ENCODE results near the gene RASGRP1.

DNA sequence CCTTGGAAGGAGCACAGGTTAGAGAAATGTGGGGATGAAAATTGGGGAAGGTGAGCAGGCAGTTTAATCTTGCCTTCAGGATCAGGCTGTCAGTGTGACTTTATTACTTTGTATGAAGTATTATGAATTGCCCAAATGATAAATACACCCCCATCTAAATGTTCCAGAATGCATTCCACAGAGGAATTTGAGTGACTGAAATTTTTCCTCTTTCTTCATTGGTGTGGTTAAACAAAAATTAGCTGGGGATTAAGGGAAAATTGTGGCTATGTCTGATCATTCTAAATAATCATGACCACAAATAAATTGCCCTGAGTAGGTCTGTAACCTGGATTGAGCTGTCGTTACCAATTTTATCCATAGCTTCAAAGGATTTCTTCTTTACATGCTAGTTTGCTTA lies 77.2 kb downstream of the RASGRP1 start:
- TF ChIP-seq MYC (IDR thresholded peaks at IDR 0.05; ENCODE audit: insufficient read depth, insufficient read length, insufficient replicate concordance, low read length, severe bottlenecking), result no peak
- TF ChIP-seq, protein P1, sequence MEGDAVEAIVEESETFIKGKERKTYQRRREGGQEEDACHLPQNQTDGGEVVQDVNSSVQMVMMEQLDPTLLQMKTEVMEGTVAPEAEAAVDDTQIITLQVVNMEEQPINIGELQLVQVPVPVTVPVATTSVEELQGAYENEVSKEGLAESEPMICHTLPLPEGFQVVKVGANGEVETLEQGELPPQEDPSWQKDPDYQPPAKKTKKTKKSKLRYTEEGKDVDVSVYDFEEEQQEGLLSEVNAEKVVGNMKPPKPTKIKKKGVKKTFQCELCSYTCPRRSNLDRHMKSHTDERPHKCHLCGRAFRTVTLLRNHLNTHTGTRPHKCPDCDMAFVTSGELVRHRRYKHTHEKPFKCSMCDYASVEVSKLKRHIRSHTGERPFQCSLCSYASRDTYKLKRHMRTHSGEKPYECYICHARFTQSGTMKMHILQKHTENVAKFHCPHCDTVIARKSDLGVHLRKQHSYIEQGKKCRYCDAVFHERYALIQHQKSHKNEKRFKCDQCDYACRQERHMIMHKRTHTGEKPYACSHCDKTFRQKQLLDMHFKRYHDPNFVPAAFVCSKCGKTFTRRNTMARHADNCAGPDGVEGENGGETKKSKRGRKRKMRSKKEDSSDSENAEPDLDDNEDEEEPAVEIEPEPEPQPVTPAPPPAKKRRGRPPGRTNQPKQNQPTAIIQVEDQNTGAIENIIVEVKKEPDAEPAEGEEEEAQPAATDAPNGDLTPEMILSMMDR (IDR thresholded peaks at IDR 0.05 in 2 of 3, conservative IDR thresholded peaks at IDR 0.05 in 1 of 3; ENCODE audit: control insufficient read depth in 2 of 3, extremely low read depth in 1 of 3, insufficient read depth in 1 of 3, low read depth in 3 of 3, low read length in 3 of 3), result no peak
- TF ChIP-seq, protein P2, sequence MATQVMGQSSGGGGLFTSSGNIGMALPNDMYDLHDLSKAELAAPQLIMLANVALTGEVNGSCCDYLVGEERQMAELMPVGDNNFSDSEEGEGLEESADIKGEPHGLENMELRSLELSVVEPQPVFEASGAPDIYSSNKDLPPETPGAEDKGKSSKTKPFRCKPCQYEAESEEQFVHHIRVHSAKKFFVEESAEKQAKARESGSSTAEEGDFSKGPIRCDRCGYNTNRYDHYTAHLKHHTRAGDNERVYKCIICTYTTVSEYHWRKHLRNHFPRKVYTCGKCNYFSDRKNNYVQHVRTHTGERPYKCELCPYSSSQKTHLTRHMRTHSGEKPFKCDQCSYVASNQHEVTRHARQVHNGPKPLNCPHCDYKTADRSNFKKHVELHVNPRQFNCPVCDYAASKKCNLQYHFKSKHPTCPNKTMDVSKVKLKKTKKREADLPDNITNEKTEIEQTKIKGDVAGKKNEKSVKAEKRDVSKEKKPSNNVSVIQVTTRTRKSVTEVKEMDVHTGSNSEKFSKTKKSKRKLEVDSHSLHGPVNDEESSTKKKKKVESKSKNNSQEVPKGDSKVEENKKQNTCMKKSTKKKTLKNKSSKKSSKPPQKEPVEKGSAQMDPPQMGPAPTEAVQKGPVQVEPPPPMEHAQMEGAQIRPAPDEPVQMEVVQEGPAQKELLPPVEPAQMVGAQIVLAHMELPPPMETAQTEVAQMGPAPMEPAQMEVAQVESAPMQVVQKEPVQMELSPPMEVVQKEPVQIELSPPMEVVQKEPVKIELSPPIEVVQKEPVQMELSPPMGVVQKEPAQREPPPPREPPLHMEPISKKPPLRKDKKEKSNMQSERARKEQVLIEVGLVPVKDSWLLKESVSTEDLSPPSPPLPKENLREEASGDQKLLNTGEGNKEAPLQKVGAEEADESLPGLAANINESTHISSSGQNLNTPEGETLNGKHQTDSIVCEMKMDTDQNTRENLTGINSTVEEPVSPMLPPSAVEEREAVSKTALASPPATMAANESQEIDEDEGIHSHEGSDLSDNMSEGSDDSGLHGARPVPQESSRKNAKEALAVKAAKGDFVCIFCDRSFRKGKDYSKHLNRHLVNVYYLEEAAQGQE (IDR thresholded peaks at IDR 0.05; ENCODE audit: low read depth, low read length), result no peak

Data from GM12878 (cell line).